Mesenchymal stem cell (in vitro differentiated cells and primary cell): ENCODE results near the gene ITGA11.

Experiments
- DNase-seq: peaks from one replicate; pipeline ENCODE4 v3.0.0-alpha.2; 2013
- H2AFZ ChIP-seq: one replicate; pipeline ENCODE4 v1.6.1; 2013; ENCODE audit warnings: low read depth, mild to moderate bottlenecking, control low read depth, inconsistent platforms, low read length, moderate library complexity
- H2AK5ac ChIP-seq: 2 replicates; pipeline ENCODE4 v1.6.1; 2013; ENCODE audit warnings: low read length, moderate library complexity, mild to moderate bottlenecking, inconsistent platforms; ENCODE audit not compliant: severe bottlenecking
- H2BK120ac ChIP-seq: one replicate; pipeline ENCODE4 v1.6.1; 2013; ENCODE audit warnings: low read depth, mild to moderate bottlenecking, inconsistent platforms, low read length, moderate library complexity
- H2BK12ac ChIP-seq, 2 experiments: one replicate each; pipeline ENCODE4 v1.6.1; 2013; ENCODE audit warnings: inconsistent platforms in 2 of 2, low read length in 2 of 2, mild to moderate bottlenecking in 2 of 2, moderate library complexity in 2 of 2, control low read depth in 1 of 2
- H2BK15ac ChIP-seq: one replicate; pipeline ENCODE4 v1.6.1; 2013; ENCODE audit warnings: mild to moderate bottlenecking, low read depth, inconsistent platforms; ENCODE audit not compliant: poor library complexity, severe bottlenecking
- H2BK5ac ChIP-seq: 2 replicates; pipeline ENCODE4 v1.6.1; 2013; ENCODE audit warnings: low read depth, mild to moderate bottlenecking, low read length, control low read depth, inconsistent platforms; ENCODE audit not compliant: poor library complexity, severe bottlenecking
- H3K14ac ChIP-seq, 2 experiments: one replicate each; pipeline ENCODE4 v1.6.1; 2013; ENCODE audit warnings: inconsistent platforms in 2 of 2, low read length in 2 of 2, control low read depth in 1 of 2, mild to moderate bottlenecking in 1 of 2, moderate library complexity in 1 of 2
- H3K18ac ChIP-seq, 2 experiments: one replicate each; pipeline ENCODE4 v1.6.1; 2013; ENCODE audit warnings: inconsistent platforms in 2 of 2, low read length in 2 of 2, control low read depth in 1 of 2, low read depth in 1 of 2, mild to moderate bottlenecking in 1 of 2
- H3K23ac ChIP-seq, 2 experiments: one replicate each; pipeline ENCODE4 v1.6.1; 2013; ENCODE audit warnings: inconsistent platforms in 2 of 2, low read length in 2 of 2, mild to moderate bottlenecking in 2 of 2, moderate library complexity in 2 of 2, control low read depth in 1 of 2
- H3K27ac ChIP-seq: 2 replicates; pipeline ENCODE4 v1.5.1; 2013; ENCODE audit warnings: mild to moderate bottlenecking, moderate library complexity, low read length, control low read depth, inconsistent platforms; ENCODE audit not compliant: poor library complexity, severe bottlenecking
- H3K27me3 ChIP-seq, 2 experiments: 2 replicates each; pipeline versions ENCODE4 v1.6.1 to v1.7.0; 2013; ENCODE audit warnings: low read length in 2 of 2, mild to moderate bottlenecking in 2 of 2, moderate library complexity in 2 of 2, control low read depth in 1 of 2, inconsistent platforms in 1 of 2; ENCODE audit not compliant: control insufficient read depth in 1 of 2, insufficient read depth in 1 of 2
- H3K36me3 ChIP-seq, 2 experiments: 2 replicates each; pipeline versions ENCODE4 v1.6.1 to v1.7.0; 2013; ENCODE audit warnings: low read length in 2 of 2, control low read depth in 1 of 2, inconsistent platforms in 1 of 2, low read depth in 1 of 2, mild to moderate bottlenecking in 1 of 2; ENCODE audit not compliant: insufficient read depth in 2 of 2, control insufficient read depth in 1 of 2
- H3K4ac ChIP-seq, 2 experiments: one replicate each; pipeline ENCODE4 v1.6.1; 2013; ENCODE audit warnings: inconsistent platforms in 2 of 2, low read length in 2 of 2, mild to moderate bottlenecking in 2 of 2, moderate library complexity in 2 of 2, control low read depth in 1 of 2, low read depth in 1 of 2
- H3K4me1 ChIP-seq: 2 replicates; pipeline ENCODE4 v1.6.1; 2013; ENCODE audit warnings: low read depth, low read length, control low read depth; ENCODE audit not compliant: control insufficient read depth, insufficient read depth
- H3K4me2 ChIP-seq: 2 replicates; pipeline ENCODE4 v1.6.1; 2013; ENCODE audit warnings: low read length, mild to moderate bottlenecking, inconsistent platforms; ENCODE audit not compliant: poor library complexity, severe bottlenecking
- H3K4me3 ChIP-seq, 2 experiments: 2 replicates each; pipeline versions ENCODE4 v1.5.1 to v1.7.0; 2013; ENCODE audit warnings: low read length in 2 of 2, mild to moderate bottlenecking in 2 of 2, control low read depth in 1 of 2, low read depth in 1 of 2; ENCODE audit not compliant: insufficient read depth in 1 of 2
- H3K79me1 ChIP-seq: replicated peaks from 2 replicates; pipeline ENCODE4 v1.6.1; 2013; ENCODE audit warnings: mild to moderate bottlenecking, control low read depth, low read length, inconsistent platforms; ENCODE audit not compliant: poor library complexity, severe bottlenecking
- H3K9ac ChIP-seq: 2 replicates; pipeline ENCODE4 v1.7.0; 2013; ENCODE audit warnings: mild to moderate bottlenecking, low read length, moderate library complexity
- H3K9me3 ChIP-seq: 2 replicates; pipeline ENCODE4 v1.7.0; 2013; ENCODE audit warnings: mild to moderate bottlenecking, low read length; ENCODE audit not compliant: control insufficient read depth
- H4K8ac ChIP-seq: one replicate; pipeline ENCODE4 v1.6.1; 2013; ENCODE audit warnings: inconsistent platforms, mild to moderate bottlenecking, low read length, moderate library complexity
- H4K91ac ChIP-seq: one replicate; pipeline ENCODE4 v1.6.1; 2013; ENCODE audit warnings: mild to moderate bottlenecking, low read length, inconsistent platforms
- WGBS: methylation state at CpG from one replicate; pipeline ENCODE4 v1.1.7; 2013; ENCODE audit warnings: mixed read lengths; 5-methylcytosine and 5-hydroxymethylcytosine counted together

ITGA11 gene

GRCh38 chr15:68277131-68277602 is 154.8 kb downstream of the ITGA11 start:
- Histone ChIP-seq H3K4me3 (peak overlapping the region; percentile 90 to 98), H3K4ac (peak overlapping the region in 1 of 2 experiments; percentile 84), H2BK5ac (peak overlapping the region; percentile 32), H3K9me3 (no peaks in the 10 kb centered on the region), H3K79me1 (peaks cover 8% of the 10 kb centered on the region), H3K18ac (peak overlapping the region; percentile 81 to 99), H4K91ac (peak overlapping the region; percentile 94), H3K4me1 (peaks cover 5% of the 10 kb centered on the region), H3K4me2 (peak overlapping the region; percentile 88), H2BK12ac (peak overlapping the region in 1 of 2 experiments; percentile 12), H3K36me3 (peaks cover 0 to 12% of the 10 kb centered on the region in 2 experiments), H4K8ac (peak overlapping the region; percentile 99), H2BK120ac (peak overlapping the region; percentile 59), H2AFZ (peak overlapping the region; percentile 68), H3K27me3 (no peaks in the 10 kb centered on the region), H2BK15ac (peak overlapping the region; percentile 88), H3K14ac (no peak overlapping the region), H3K23ac (peak overlapping the region in 1 of 2 experiments; percentile 79), H2AK5ac (no peak overlapping the region), H3K9ac (peak overlapping the region; percentile 99), H3K27ac (peak overlapping the region; percentile 95)
- no peak for DNase-seq
- WGBS = 3% methylated on average over 22 of the region's 25 CpGs

- Histone ChIP-seq H3K27ac (peak overlapping the region; percentile 95), H2BK5ac (no peak overlapping the region), H3K14ac (no peak overlapping the region), H3K4me2 (peak overlapping the region; percentile 88), H3K4me3 (peak overlapping the region in 1 of 2 experiments; percentile 98), H2BK15ac (no peak overlapping the region), H3K18ac (peak overlapping the region in 1 of 2 experiments; percentile 34), H3K9me3 (no peaks in the 10 kb centered on the region), H3K27me3 (no peaks in the 10 kb centered on the region), H3K9ac (peak overlapping the region; percentile 99), H3K36me3 (peaks cover 0 to 12% of the 10 kb centered on the region in 2 experiments), H3K4me1 (peaks cover 8% of the 10 kb centered on the region), H2BK120ac (peak overlapping the region; percentile 59), H2AFZ (no peak overlapping the region), H2AK5ac (peak overlapping the region; percentile 67), H4K91ac (no peak overlapping the region), H2BK12ac (peak overlapping the region in 1 of 2 experiments; percentile 18), H3K79me1 (peaks cover 8% of the 10 kb centered on the region), H3K23ac (no peak overlapping the region), H3K4ac (no peak overlapping the region), H4K8ac (peak overlapping the region; percentile 54)
- no peak for DNase-seq
- 58% methylated on average over 3 of the region's 3 CpGs for WGBS
Measured at GRCh38 chr15:68276668-68277067, 155.3 kb downstream of the ITGA11 start.

DNA sequence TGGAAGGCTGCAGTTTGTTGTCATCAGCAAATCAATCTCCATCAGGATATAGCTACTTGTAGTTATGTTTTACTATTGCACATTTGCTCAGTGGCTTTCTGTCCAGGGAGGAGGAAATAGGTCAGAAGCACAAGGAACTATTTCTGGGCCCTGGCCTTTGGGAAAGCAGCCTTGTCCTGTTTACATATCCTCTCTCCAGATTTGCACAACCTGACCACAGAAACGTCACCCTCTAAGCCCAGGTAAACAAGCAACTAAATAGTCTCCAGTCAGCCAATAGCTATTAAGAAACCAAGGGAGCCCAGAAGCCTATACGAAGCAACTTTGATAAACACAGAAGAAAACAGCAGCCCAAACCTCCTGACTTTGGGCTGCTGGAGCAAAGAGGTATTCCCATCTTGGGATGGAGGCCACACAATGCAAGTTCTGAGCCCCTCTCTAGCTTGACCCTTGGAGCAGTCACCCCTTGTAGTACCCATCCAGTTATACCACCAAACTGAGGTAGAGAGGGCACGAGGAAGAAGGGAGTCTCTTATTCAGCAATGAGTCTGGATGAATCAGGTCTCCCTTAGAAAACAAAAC is 156.7 kb downstream of the ITGA11 start:
- Histone ChIP-seq H3K23ac (peak overlapping the region in 1 of 2 experiments; percentile 17), H4K91ac (no peak overlapping the region), H3K27me3 (no peaks in the 10 kb centered on the region), H4K8ac (no peak overlapping the region), H3K4me3 (no peak overlapping the region), H2BK120ac (peak overlapping the region; percentile 78), H3K9me3 (no peaks in the 10 kb centered on the region), H2BK15ac (no peak overlapping the region), H3K9ac (peak overlapping the region; percentile 99), H2BK5ac (no peak overlapping the region), H3K36me3 (peaks cover 0 to 11% of the 10 kb centered on the region in 2 experiments), H3K79me1 (peaks cover 8% of the 10 kb centered on the region), H3K18ac (no peak overlapping the region), H3K4me1 (peaks cover 8% of the 10 kb centered on the region), H2BK12ac (peak overlapping the region in 1 of 2 experiments; percentile 42), H3K14ac (no peak overlapping the region), H3K4ac (no peak overlapping the region), H2AFZ (no peak overlapping the region), H3K27ac (no peak overlapping the region), H3K4me2 (no peak overlapping the region), H2AK5ac (no peak overlapping the region)
- 62% methylated on average over 3 of the region's 3 CpGs for WGBS
- peak; percentile 95 for DNase-seq

DNA sequence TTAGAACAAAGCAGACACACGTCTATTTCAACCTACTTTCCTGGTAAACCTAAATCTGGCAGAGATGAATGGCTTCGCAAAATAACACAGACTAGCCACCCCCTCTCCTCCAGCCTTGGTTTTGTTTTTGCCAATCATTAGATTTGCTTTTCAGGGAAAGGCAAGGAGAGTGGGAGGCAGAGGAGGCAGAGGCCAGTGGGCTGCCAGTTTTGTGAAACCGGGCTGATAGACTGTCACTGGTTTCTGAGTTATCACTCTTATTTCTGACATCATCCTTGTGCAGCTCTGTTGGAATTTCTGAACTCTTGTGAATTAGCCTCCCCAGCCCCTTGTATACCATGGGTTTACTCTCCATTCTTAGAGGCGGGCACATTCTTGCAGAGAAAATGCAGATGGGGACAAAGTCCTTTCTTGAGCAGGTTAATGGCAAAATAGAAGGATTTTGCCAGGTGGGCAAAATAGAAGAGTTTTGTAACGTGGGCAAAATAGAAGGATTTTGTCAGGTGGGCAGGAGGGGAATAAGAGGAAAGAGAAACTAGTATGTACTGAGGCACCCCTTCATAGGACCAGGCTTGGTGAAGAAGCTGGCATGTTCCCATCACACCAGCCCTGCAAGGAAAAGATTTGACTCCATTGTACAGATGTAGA is 157.6 kb downstream of the ITGA11 start:
- Histone ChIP-seq H2BK5ac (no peak overlapping the region), H2BK12ac (peak overlapping the region in 1 of 2 experiments; percentile 10), H3K9ac (peak overlapping the region; percentile 79), H3K9me3 (no peaks in the 10 kb centered on the region), H4K91ac (no peak overlapping the region), H2BK15ac (no peak overlapping the region), H3K4me1 (peaks cover 8% of the 10 kb centered on the region), H3K27me3 (no peaks in the 10 kb centered on the region), H4K8ac (no peak overlapping the region), H3K23ac (no peak overlapping the region), H3K79me1 (peaks cover 8% of the 10 kb centered on the region), H3K36me3 (peaks cover 0 to 3% of the 10 kb centered on the region in 2 experiments), H3K4me2 (no peak overlapping the region), H3K4ac (no peak overlapping the region), H2AFZ (no peak overlapping the region), H3K18ac (no peak overlapping the region), H2BK120ac (no peak overlapping the region), H2AK5ac (no peak overlapping the region), H3K4me3 (no peak overlapping the region), H3K27ac (no peak overlapping the region), H3K14ac (no peak overlapping the region)
- DNase-seq = no peak
- 92% methylated on average over 4 of the region's 5 CpGs for WGBS
